Aorta (tissue), 5 donors: ENCODE results near the gene TCF7. TPM values are rescaled to one million over a fixed set of nuclear protein-coding genes. Genes with fewer than 3 reads are reported as not detected.

ENCODE experiments used
- ATAC-seq: fragments of 200-7000 bp; cut with Tn5 transposase; one replicate; pipeline ENCODE4 v1.9.1; 2022; ENCODE audit warnings: moderate library complexity; ENCODE audit not compliant: low FRiP score
- DNase-seq, 2 donors: peaks; one replicate each; pipeline ENCODE4 v3.0.0-alpha.2; 2020
- H3K27ac ChIP-seq, 2 donors: one replicate each; pipeline ENCODE4 v1.5.1; 2013; ENCODE audit warnings: low read length in 2 of 2, mild to moderate bottlenecking in 2 of 2, moderate library complexity in 2 of 2, control low read depth in 1 of 2, inconsistent platforms in 1 of 2, low read depth in 1 of 2
- H3K27me3 ChIP-seq, 2 donors: one replicate each; pipeline ENCODE4 v1.6.1; 2013; ENCODE audit warnings: control low read depth in 1 of 2, low read length in 1 of 2, mild to moderate bottlenecking in 1 of 2, moderate library complexity in 1 of 2; ENCODE audit not compliant: insufficient read depth in 2 of 2, control insufficient read depth in 1 of 2
- H3K36me3 ChIP-seq, 2 donors: one replicate each; pipeline ENCODE4 v1.6.1; 2013; ENCODE audit warnings: control low read depth in 1 of 2, low read length in 1 of 2, mild to moderate bottlenecking in 1 of 2; ENCODE audit not compliant: insufficient read depth in 2 of 2, control insufficient read depth in 1 of 2
- H3K4me1 ChIP-seq, 2 donors: one replicate each; pipeline ENCODE4 v1.6.1; 2013; ENCODE audit warnings: low read length in 2 of 2, control low read depth in 1 of 2, mild to moderate bottlenecking in 1 of 2, moderate library complexity in 1 of 2; ENCODE audit not compliant: insufficient read depth in 2 of 2, control insufficient read depth in 1 of 2
- H3K4me3 ChIP-seq, 2 donors: one replicate each; pipeline ENCODE4 v1.5.1; 2013; ENCODE audit warnings: low read length in 2 of 2, control low read depth in 1 of 2, mild to moderate bottlenecking in 1 of 2
- H3K9me3 ChIP-seq: one replicate; pipeline ENCODE4 v1.6.1; 2013; ENCODE audit warnings: mild to moderate bottlenecking, low read length; ENCODE audit not compliant: control insufficient read depth
- WGBS, 2 donors: extraction: QIAGEN DNeasy Blood & Tissue Kit; methylation state at CpG; one replicate each; pipeline ENCODE4 v1.1.7; 2013; 5-methylcytosine and 5-hydroxymethylcytosine counted together
- intact Hi-C, 2 donors: fragments of 100-400 bp; cut with DNase I; formaldehyde crosslinking; loops; one replicate each; pipeline versions ENCODE4 v1.14.2 to v1.15.0; 2022
- polyA plus RNA-seq, 2 donors: library from polyadenylated mRNA; stranded (reverse); fragments of 200-250 nt; gene quantifications; one replicate each; pipeline ENCODE4 v1.2.3, GENCODE V29; 2013
- total RNA-seq, 2 donors: library from RNA; stranded (reverse); fragmentation: NEBNext Ultra II Directional; extraction: Animal tissue kit (Norgen Biotek cat#: 25700); gene quantifications; one replicate each; pipeline ENCODE4 v1.2.1, GENCODE V29; 2021
- donor health status: healthy with polysubstance abuse.
- donor health status: Bipolar disorder and iron deficiency.
- donor health status: DM: no; HTN: no; CAD: no.
- donor health status: DM: no; HTN: no; CAD: no.
- donor health status: DM: yes; HTN: yes; CAD: no.

TCF7 gene
- total and polyA plus RNA-seq, 4 donors = 0.54 to 4.4 (median 2.2) TPM

DNA sequence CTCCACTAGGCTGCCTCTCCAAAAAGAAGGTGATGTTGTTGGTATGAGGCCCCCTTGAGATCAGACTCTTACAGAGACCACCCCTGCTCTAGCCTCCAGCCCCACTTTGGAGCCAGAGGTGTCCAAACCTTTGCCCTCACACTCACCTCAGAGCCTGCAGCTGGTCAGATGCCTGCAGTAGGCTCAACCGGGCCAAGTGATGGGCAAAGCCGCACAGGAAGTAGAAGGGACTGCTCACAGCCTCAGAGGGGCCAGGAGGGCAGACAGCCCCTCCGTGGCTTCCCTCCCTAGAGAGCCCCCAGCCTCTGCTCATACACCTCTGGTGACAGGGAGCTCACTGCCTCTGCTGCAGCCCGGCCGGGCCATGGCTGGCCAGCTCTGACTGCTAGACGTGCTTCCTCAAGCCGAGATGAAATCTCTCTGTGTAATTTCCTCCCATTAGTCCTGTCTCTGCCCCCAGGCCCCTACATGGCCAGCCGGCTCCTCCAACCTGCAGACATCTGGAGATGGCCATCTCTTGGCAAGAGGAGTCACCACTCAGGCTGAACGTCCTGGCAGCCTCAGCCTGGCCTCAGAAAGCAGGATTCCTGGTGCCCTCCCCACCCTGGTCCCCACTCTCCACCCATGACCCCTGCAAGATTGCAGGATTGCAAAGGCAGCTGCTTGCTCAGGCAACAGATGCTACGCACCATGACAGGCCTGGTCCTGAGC is 7.3 kb upstream of the TCF7 start:
- Histone ChIP-seq H3K27ac (no peak overlapping the region), H3K9me3 (no peaks in the 10 kb centered on the region), H3K4me1 (no peaks in the 10 kb centered on the region), H3K36me3 (no peaks in the 10 kb centered on the region), H3K27me3 (no peaks in the 10 kb centered on the region), H3K4me3 (no peak overlapping the region)
- intact Hi-C loops = no loop called here
- 95% methylated on average over 10 of the region's 10 CpGs for WGBS, 2 donors
- DNase-seq (no peak), ATAC-seq (no peak)

DNA sequence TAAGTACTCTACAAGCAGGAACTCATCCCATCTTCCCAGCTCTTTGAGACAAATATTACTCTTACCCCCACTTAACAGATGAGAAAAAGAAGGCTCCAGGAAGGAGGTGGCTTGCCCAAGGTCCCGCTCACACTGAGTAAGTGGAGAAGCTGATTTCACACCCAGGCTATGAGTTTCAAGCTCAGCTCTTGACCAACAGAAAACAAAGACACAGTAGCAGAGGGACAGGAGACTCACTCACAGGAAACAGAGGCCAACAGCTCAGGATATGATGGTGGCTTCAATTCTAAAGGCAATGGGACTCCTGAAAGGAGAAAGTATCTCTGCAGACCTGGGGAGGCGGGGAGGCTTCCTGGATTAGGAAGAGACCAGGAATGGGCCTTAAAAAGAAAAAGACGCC is 6.7 kb upstream of the TCF7 start:
- Histone ChIP-seq H3K36me3 (no peaks in the 10 kb centered on the region), H3K27ac (no peak overlapping the region), H3K9me3 (no peaks in the 10 kb centered on the region), H3K4me1 (no peaks in the 10 kb centered on the region), H3K27me3 (no peaks in the 10 kb centered on the region), H3K4me3 (no peak overlapping the region)
- ATAC-seq = no peak
- DNase-seq = no peak
- 98 to 100% methylated on average over 3 of the region's 3 CpGs for WGBS, 2 donors
- intact Hi-C loops = no loop called here

DNA sequence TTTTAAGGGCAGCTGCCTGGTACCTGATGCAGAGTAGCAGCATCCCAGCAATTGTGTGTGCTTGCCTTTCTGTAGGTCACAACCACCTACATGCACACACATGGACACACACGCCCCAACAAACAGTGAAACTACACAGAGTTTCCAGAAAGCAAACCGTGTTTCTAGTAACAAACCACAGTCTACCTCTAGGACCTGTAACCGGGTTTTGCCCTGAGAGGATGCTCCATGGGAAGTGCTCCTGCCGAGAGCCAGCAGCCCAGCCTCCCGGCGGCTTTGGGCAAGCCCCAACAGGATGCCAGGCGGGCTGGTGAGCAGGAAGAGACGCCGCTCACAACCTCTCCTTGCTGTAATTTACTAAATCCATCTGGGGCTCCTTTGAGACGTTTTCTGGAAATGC is 4.1 kb upstream of the TCF7 start:
- ATAC-seq = no peak
- WGBS, 2 donors = 93 to 97% methylated on average over 10 of the region's 10 CpGs
- intact Hi-C loops = no loop called here

DNA sequence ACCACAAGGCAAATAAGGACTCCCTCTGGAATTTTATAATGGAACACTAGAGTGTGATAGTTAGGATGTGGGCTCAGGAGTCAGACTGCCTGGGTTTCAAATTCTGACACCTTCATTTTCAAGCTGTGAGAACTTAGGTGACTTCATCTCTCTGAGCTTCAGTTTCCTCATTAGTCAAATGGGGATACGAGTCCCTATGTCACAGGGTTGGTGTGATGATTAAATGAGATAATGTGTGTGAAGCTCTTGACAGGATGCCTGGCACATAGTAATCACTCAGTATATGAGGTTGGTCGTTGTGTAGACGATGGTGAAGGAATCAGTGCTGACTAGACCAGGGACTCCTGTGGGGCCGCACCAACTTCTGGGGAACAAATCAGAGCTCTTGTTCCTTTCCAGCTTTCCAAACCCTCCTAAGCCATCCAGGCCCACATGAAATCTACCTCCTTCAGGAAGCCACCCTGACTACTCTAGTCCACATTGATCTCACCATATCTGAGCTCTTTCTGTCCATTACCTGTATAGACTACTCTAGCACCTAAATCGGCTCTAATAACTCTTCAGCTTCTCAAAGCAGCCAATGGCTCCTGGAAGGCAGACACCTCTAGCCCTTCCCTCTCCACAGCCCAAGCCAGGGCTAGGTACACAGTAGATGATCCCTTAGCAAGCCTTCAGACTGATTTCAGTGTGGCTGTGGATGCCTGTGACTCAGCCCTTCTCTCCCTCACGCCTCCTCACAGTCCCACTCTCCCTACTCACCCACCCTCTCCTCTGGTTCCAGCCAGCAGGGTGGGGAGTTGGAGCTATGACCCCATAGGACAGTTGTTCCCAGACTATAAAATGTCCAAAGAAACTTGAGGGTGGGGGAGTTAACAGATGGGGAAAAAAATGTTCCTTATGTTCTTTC is 2.5 kb upstream of the TCF7 start:
- Histone ChIP-seq H3K4me3 (no peak overlapping the region), H3K36me3 (no peaks in the 10 kb centered on the region), H3K27me3 (no peaks in the 10 kb centered on the region), H3K4me1 (no peaks in the 10 kb centered on the region), H3K27ac (no peak overlapping the region), H3K9me3 (no peaks in the 10 kb centered on the region)
- 90 to 94% methylated on average over 6 of the region's 6 CpGs for WGBS, 2 donors
- intact Hi-C loops = no loop called here
- no peak for ATAC-seq
- no peak for DNase-seq

More for the DNA sequence above, 4.1 kb upstream of the TCF7 start:
- H3K9me3 ChIP-seq = no peaks in the 10 kb centered on the region
- DNase-seq = no peak
- no peak overlapping the region for H3K4me3 ChIP-seq
- H3K27me3 ChIP-seq = no peaks in the 10 kb centered on the region
- no peaks in the 10 kb centered on the region for H3K36me3 ChIP-seq
- no peaks in the 10 kb centered on the region for H3K4me1 ChIP-seq
- H3K27ac ChIP-seq = no peak overlapping the region

DNA sequence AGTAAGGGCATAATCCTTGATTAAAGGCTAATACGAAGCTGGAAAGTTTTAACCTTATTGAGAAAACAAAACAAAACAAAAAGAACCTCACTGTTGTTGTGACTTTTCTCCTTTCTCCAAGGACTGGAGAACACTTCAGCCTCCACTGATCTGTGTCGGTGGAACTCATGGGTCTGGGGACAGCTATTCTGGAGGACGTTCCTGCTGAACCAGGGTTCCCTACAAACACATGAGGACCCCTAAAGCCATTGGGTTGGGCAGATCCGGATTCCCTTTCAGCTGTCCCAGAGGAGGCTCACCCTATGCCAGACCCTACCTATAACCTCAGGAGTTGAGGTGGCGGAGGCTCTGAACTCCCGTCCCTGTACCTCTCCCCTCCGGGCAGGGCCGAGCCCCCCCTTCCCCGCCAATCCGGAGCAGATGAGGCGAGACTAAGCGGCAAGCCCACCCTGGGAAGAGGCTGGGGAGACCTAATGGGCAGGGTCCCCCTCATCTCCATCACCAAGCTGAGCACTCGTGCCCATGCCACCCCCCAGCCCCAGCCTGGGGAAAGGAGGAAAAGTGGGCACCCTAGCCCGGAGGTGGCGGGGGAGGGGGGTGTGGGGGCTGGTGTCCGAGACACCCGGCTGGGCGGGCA is 1.6 kb upstream of the TCF7 start:
- ATAC-seq (peak; percentile 2), DNase-seq (no peak)
- no peak overlapping the region for H3K27ac ChIP-seq
- intact Hi-C loops = no loop called here
- no peak overlapping the region for H3K4me3 ChIP-seq
- no peaks in the 10 kb centered on the region for H3K4me1 ChIP-seq
- WGBS, 2 donors = 61 to 64% methylated on average over 18 of the region's 18 CpGs
- H3K9me3 ChIP-seq = no peaks in the 10 kb centered on the region
- no peaks in the 10 kb centered on the region for H3K27me3 ChIP-seq
- no peaks in the 10 kb centered on the region for H3K36me3 ChIP-seq

DNA sequence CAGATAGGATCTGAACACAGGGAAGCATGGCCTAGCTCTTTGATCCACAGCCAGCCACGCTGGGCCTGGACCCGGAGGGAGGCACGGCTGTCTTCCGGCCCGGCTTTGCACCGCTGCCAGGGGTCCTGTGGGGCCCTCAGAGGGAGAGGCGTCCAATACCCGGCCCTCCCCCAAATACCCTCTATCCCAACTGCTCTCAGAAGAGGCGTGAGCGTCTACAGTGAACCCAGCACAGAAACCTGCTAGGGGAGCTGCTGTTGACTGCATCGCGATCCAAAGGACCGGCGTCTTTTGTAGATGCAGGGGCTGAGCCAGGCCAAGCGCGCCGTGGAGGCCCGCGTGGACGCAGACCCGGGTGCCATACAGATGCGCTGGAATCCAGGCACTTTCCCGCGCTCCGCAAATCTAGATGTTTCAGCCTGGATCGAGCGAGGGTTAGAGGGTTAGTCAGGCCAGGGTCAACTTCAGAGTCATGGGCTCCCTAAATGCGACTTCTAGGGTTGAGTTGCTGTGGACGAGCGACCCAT is 1.1 kb upstream of the TCF7 start:
- no peaks in the 10 kb centered on the region for H3K4me1 ChIP-seq
- no peak overlapping the region for H3K27ac ChIP-seq
- H3K4me3 ChIP-seq = no peak overlapping the region
- H3K9me3 ChIP-seq = no peaks in the 10 kb centered on the region
- intact Hi-C loops = no loop called here
- 7% methylated on average over 28 to 30 of the region's 30 CpGs for WGBS, 2 donors
- no peaks in the 10 kb centered on the region for H3K36me3 ChIP-seq
- no peak for ATAC-seq
- DNase-seq = no peak
- H3K27me3 ChIP-seq = no peaks in the 10 kb centered on the region

- H3K4me3 ChIP-seq = peak overlapping the region; percentile 33 to 68
- no peak overlapping the region for H3K27ac ChIP-seq
- H3K4me1 ChIP-seq = no peaks in the 10 kb centered on the region
- H3K9me3 ChIP-seq = no peaks in the 10 kb centered on the region
- no peaks in the 10 kb centered on the region for H3K27me3 ChIP-seq
- 8 to 9% methylated on average over 87 to 110 of the region's 110 CpGs for WGBS, 2 donors
- ATAC-seq = no peak
- no peaks in the 10 kb centered on the region for H3K36me3 ChIP-seq
- intact Hi-C loops = no loop called here
- DNase-seq = no peak
Observed at GRCh38 chr5:134114886-134115805, 665 bp downstream of the TCF7 start.

- ATAC-seq (no peak), DNase-seq (no peak)
- intact Hi-C loops = no loop called here
- Histone ChIP-seq H3K4me3 (no peak overlapping the region), H3K27me3 (no peaks in the 10 kb centered on the region), H3K9me3 (no peaks in the 10 kb centered on the region), H3K4me1 (no peaks in the 10 kb centered on the region), H3K36me3 (no peaks in the 10 kb centered on the region), H3K27ac (no peak overlapping the region)
- WGBS, 2 donors = 89 to 90% methylated on average over 13 of the region's 13 CpGs
Observed at GRCh38 chr5:134115806-134116175, 1.3 kb downstream of the TCF7 start.
